Activated CD8-positive, alpha-beta T cell treated with anti-CD3 and anti-CD28 coated beads for 36 hours (primary cell): ENCODE measurements around the gene USH1G. TPM values are rescaled to one million over a fixed set of nuclear protein-coding genes. Genes with fewer than 3 reads are reported as not detected.

Experiments used
- ATAC-seq: fragments of 200-7000 bp; cut with Tn5 transposase; one replicate; pipeline ENCODE4 v1.10.0; 2021; ENCODE audit warnings: mild to moderate bottlenecking, moderate library complexity
- CTCF ChIA-PET: fragments of 350-600 bp; sonication (Branson Sonifier 250); formaldehyde crosslinking; loops from one replicate; lab custom pipeline; 2021; ENCODE audit warnings: antibody characterized with exemption; lab: Charles Lee
- POLR2A ChIA-PET: fragments of 350-600 bp; sonication (Branson Sonifier 250); formaldehyde crosslinking; loops from one replicate; lab custom pipeline; 2021; ENCODE audit warnings: antibody characterized with exemption; lab: Charles Lee
- DNase-seq: peaks from one replicate; pipeline ENCODE4 v3.0.0-alpha.2; 2020
- H3K27ac Mint-ChIP-seq: one replicate; pipeline ENCODE4 v1.8.0; 2021; ENCODE audit warnings: mild to moderate bottlenecking, mixed read lengths
- H3K27me3 Mint-ChIP-seq: one replicate; pipeline ENCODE4 v1.8.0; 2021; ENCODE audit warnings: mixed read lengths
- H3K36me3 Mint-ChIP-seq: one replicate; pipeline ENCODE4 v1.8.0; 2021; ENCODE audit warnings: low read depth, mixed read lengths
- H3K4me1 Mint-ChIP-seq: one replicate; pipeline ENCODE4 v1.8.0; 2021; ENCODE audit warnings: low read depth, mixed read lengths
- H3K4me3 Mint-ChIP-seq: one replicate; pipeline ENCODE4 v1.8.0; 2021; ENCODE audit warnings: mild to moderate bottlenecking, moderate library complexity, mixed read lengths
- H3K9me3 Mint-ChIP-seq: one replicate; pipeline ENCODE4 v1.8.0; 2021; ENCODE audit warnings: mixed read lengths
- CTCF ChIP-seq: fragments of 200-600 bp; IDR thresholded peaks from one replicate; pipeline ENCODE4 v1.8.0; 2022; ENCODE audit warnings: antibody characterized with exemption, mild to moderate bottlenecking
- intact Hi-C: fragments of 100-400 bp; cut with micrococcal nuclease; formaldehyde crosslinking; loops from one replicate; pipeline ENCODE4 v1.10.0; 2022
- total RNA-seq, 2 experiments: library from RNA; stranded (reverse); gene quantifications; one replicate each; pipeline ENCODE4 v1.2.3, GENCODE V29; 2021

USH1G gene
- total RNA-seq, 2 experiments from 2014 or later = not detected

DNA sequence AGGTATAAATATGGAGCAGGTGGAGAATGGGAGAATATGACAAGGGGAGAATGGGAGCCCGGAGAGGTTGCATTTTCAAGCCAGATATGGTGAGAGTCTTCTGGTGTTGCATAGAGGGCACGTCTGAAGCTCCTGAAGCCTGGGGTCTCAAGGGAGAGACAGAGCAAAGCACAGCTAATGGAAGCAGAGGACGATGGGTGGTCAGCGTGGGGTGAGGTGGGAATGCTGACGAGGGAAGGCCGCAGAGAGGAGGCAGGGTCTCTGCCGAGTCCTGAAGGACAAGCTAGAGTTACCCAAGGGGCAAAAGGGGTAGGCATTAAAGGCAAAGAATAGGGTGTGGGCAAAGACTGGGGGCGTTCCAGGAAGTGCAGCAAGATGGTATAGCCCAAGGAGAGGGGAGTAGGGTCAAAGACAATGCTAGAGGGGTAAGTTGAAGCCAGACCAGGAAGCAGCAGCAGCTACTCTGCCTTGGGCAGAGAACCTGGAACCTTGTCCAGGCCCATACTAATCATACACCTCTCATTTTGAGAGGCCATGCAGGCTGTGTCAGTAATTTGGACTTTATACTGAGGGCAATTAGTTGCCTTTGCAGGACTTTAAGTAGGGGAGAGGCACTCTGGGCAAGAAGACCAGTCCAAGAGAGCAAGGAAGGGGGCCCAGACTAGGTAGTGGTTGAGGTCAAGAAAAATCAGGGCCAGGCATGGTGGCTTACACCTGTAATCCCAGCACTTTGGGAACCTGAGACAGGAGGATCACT, 15.3 kb upstream of the USH1G start:
- Mint-ChIP-seq H3K4me1 (no peaks in the 10 kb centered on the region), H3K4me3 (no peak overlapping the region), H3K27ac (no peak overlapping the region), H3K9me3 (no peaks in the 10 kb centered on the region), H3K27me3 (peaks cover 49% of the 10 kb centered on the region), H3K36me3 (no peaks in the 10 kb centered on the region)
- ATAC-seq (no peak), DNase-seq (no peak)
- ChIA-PET CTCF (interaction anchor here (1.0 to 3.5 kb wide), 3 partner anchors 15 to 23 kb away, joined by 4 to 18 read pairs (median 6); partner anchors contain the start of genes OTOP2 and USH1G), POLR2A (interaction anchor here (0.6 kb wide), 1 partner anchor 154 kb away, joined by 3 read pairs; no protein-coding TSS in a partner anchor)
- intact Hi-C loops = no loop called here
- TF ChIP-seq CTCF = no peak

DNA sequence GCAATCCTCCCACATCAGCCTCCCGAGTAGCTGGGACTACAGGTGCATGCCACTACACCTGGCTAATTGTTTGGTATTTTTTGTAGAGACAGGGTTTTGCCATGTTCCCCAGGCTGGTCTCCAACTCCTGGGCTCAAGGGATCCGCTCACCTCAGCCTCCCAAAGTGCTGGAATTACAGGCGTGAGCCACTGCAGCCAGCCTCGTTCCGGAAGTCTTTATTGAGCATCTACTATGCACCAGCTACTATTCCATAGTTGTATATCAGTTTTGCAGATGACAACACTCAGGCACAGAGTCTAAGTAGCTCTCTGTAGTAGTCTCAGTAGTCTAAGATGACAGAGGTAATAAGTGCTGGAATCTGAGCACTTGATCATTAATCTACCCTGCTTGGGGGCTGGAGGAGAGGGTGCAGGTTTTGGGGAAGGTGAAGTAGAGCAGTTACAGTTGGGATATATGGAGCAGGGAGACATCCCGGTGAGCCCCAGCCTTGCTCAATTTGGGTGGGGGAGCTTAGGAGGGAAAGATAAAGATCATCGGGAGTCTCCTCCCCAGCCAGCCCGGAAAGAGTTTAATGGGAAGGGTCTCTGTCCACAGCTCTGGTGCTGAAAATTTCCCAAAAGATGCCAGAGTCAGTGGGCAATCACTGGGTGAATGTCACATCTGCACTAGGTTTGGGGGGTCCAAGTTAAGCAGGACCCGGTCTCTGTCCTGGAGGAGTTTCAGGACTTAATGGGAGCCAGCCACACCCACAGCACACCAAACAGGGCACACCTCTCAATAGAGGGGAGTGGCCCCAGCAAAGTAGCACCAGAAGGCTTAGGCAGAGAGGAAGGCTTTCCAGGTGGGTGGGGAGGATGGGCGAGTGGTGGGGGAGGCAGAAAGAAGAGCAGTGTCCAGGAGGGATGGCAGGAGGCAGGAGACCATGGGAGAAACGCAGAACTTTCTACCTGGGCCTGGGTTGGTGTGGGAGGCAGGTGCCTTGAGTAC, 14.3 kb upstream of the USH1G start:
- no peak for ATAC-seq

DNA sequence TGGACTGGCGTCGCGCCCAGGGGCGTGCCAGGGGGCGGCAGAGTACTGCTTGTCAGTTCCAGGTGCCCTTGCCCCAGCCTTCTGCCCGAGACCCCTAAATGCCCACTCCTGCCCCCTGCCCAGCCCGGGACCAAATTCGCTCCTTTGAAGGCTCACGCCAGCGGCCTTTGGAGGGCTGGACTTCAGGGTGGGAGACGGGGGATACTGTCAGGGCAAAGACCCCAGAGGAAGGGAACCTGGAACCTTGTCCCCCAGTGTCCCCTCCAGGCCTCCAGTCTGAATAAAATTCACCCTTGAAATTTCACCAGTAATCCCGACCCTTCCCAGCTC, 13.4 kb upstream of the USH1G start:
- intact Hi-C loops = no loop called here
- POLR2A ChIA-PET = no interaction called here

More for the DNA sequence above, 14.3 kb upstream of the USH1G start:
- CTCF ChIA-PET = interaction anchor here (1.4 to 3.5 kb wide), 2 partner anchors 20 to 24 kb away, joined by 4 to 18 read pairs; no protein-coding TSS in a partner anchor
- Mint-ChIP-seq H3K4me1 (no peaks in the 10 kb centered on the region), H3K9me3 (no peaks in the 10 kb centered on the region), H3K27me3 (peaks cover 53% of the 10 kb centered on the region), H3K27ac (no peak overlapping the region), H3K36me3 (no peaks in the 10 kb centered on the region), H3K4me3 (no peak overlapping the region)
- POLR2A ChIA-PET = no interaction called here
- intact Hi-C loops = no loop called here
- no peak for DNase-seq
- no peak for TF ChIP-seq CTCF

DNA sequence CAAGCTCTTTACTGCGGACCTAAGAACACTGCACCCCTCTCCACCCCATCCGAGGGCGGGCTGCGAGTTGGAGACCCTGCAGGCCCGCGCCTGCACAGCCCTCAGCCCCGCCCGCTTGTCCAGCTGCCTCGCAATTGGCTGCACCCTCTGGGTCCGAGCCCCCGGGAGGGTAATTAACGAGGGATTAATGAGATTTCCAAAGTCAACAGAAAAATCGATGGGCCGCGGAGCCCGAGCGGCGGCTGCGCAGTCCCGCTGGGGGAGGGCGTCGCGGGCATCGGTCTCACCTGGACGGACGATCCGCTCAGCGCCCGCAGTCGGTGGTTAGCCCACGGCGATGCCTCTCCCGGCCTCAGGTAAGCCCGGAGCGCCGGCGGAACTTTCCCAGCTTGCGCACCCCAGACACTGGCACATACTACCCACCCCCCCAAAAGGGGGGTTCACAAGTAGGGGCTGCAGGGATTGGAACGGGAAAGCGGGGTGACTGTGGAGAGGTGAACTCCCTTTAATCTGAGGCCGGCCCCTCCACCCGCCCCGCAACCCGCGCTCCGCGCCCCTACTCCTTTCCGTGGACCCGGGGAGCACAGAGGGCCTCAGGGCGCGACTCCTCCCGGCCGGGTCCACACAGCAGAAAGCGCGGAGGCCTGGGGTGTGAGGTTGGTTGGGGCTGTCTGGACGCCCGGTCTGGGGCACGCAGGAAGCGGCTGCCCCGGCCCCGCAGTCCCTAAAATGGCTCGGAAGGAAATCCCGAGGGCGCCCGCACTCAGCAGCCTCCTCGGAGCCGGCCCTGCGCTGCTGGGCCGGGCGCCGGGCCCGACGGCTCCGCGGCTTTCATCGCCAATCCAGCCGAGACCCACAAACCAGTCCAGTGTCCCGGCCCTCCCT, 12.8 kb upstream of the USH1G start, which contains the start of gene OTOP3:
OTOP3 (plus strand) TSS at position 314 of the 885 bp plus-strand sequence; CDS start at position 338, 24 bp downstream.
- intact Hi-C loops = no loop called here
- Mint-ChIP-seq H3K27me3 (peaks cover 57% of the 10 kb centered on the region), H3K36me3 (no peaks in the 10 kb centered on the region), H3K4me1 (no peaks in the 10 kb centered on the region), H3K27ac (no peak within 1 kb of the TSS), H3K9me3 (no peaks in the 10 kb centered on the region), H3K4me3 (no peak within 1 kb of the TSS)
- CTCF ChIA-PET = interaction anchor here (1.4 kb wide), 1 partner anchor 22 kb away, joined by 6 read pairs; no protein-coding TSS in a partner anchor
- TF ChIP-seq CTCF = no peak
- ATAC-seq = no peak
- DNase-seq = no peak
- POLR2A ChIA-PET = no interaction called here

More for the DNA sequence above, 13.4 kb upstream of the USH1G start:
- no peak for ATAC-seq
- CTCF ChIA-PET = interaction anchor here (1.4 to 3.5 kb wide), 2 partner anchors 21 to 25 kb away, joined by 6 to 18 read pairs; no protein-coding TSS in a partner anchor
- TF ChIP-seq CTCF = no peak
- no peak overlapping the region for H3K4me3 Mint-ChIP-seq
- H3K27ac Mint-ChIP-seq = no peak overlapping the region
- no peaks in the 10 kb centered on the region for H3K36me3 Mint-ChIP-seq
- H3K27me3 Mint-ChIP-seq = peaks cover 55% of the 10 kb centered on the region
- no peak for DNase-seq
- H3K4me1 Mint-ChIP-seq = no peaks in the 10 kb centered on the region
- H3K9me3 Mint-ChIP-seq = no peaks in the 10 kb centered on the region
